Heart left ventricle (tissue), 16 donors: ENCODE data around the gene CSF3R. TPM values are rescaled to one million over a fixed set of nuclear protein-coding genes. Genes with fewer than 3 reads are reported as not detected.

Experiments used
- ATAC-seq, 4 donors: fragments of 200-7000 bp; cut with Tn5 transposase; one replicate each; pipeline ENCODE4 v1.9.1; 2020 to 2022; ENCODE audit warnings: moderate library complexity in 4 of 4, mild to moderate bottlenecking in 3 of 4, moderate number of reproducible peaks in 1 of 4
- DNase-seq, 5 donors: peaks; one replicate each; pipeline ENCODE4 v3.0.0-alpha.2; 2020
- H3K27ac ChIP-seq, 12 donors: fragments of 200-600 bp; sonication (generic) in 4 of 12; one replicate each; pipeline versions ENCODE4 v1.5.0 to v1.8.0; 2016 to 2022; ENCODE audit warnings: mild to moderate bottlenecking in 2 of 12
- H3K27me3 ChIP-seq, 9 donors: fragments of 200-600 bp; sonication (generic) in 2 of 9; one replicate each; pipeline versions ENCODE4 v1.5.1 to v1.8.0; 2016 to 2022; ENCODE audit warnings: mild to moderate bottlenecking in 3 of 9
- H3K36me3 ChIP-seq, 9 donors: fragments of 200-600 bp; sonication (generic) in 2 of 9; one replicate each; pipeline versions ENCODE4 v1.5.0 to v1.8.0; 2018 to 2022; ENCODE audit warnings: mild to moderate bottlenecking in 2 of 9
- H3K4me1 ChIP-seq, 12 donors: fragments of 200-600 bp; sonication (generic) in 4 of 12; one replicate each; pipeline versions ENCODE4 v1.5.0 to v1.8.0; 2016 to 2022; ENCODE audit warnings: mild to moderate bottlenecking in 3 of 12
- H3K4me3 ChIP-seq, 12 donors: fragments of 200-600 bp; sonication (generic) in 4 of 12; one replicate each; pipeline versions ENCODE4 v1.5.0 to v1.8.0; 2017 to 2022; ENCODE audit warnings: mild to moderate bottlenecking in 9 of 12, moderate library complexity in 4 of 12
- H3K9me3 ChIP-seq, 12 donors: fragments of 200-600 bp; sonication (generic) in 4 of 12; one replicate each; pipeline versions ENCODE4 v1.5.0 to v1.8.0; 2016 to 2022; ENCODE audit warnings: mild to moderate bottlenecking in 1 of 12
- CTCF ChIP-seq, 12 donors: fragments of 200-600 bp; sonication (generic) in 4 of 12; IDR thresholded peaks; one replicate each; pipeline versions ENCODE4 v1.5.0 to v1.8.0; 2018 to 2022; ENCODE audit warnings: antibody characterized with exemption in 12 of 12, mild to moderate bottlenecking in 5 of 12
- POLR2A ChIP-seq, 2 donors: fragments of 450-650 bp; IDR thresholded peaks; one replicate each; pipeline ENCODE4 v1.6.1; 2017; ENCODE audit warnings: antibody characterized with exemption in 2 of 2, mild to moderate bottlenecking in 2 of 2, moderate library complexity in 2 of 2
- WGBS, 4 donors: extraction: QIAGEN DNeasy Blood & Tissue Kit in 2 of 4; methylation state at CpG; one replicate each; pipeline versions ENCODE4 v1.1.5 to v1.1.7; 2013 to 2018; 5-methylcytosine and 5-hydroxymethylcytosine counted together
- intact Hi-C, 10 donors: fragments of 100-400 bp; cut with DNase I; formaldehyde crosslinking; loops; one replicate each; pipeline versions ENCODE4 v1.11.1 to v1.14.2; 2022
- polyA plus RNA-seq, 2 donors: library from polyadenylated mRNA; stranded (reverse); fragments of 200-250 nt; gene quantifications; one replicate each; pipeline ENCODE4 v1.2.3, GENCODE V29; 2013
- total RNA-seq, 9 donors: library from RNA; depleted of rRNA in 2 of 9; stranded (reverse); fragments of >200 nt in 2 of 9; fragmentation: NEBNext Ultra II Directional in 3 of 9; extraction: Animal tissue kit (Norgen Biotek cat#: 25700) in 3 of 9; gene quantifications; one replicate each; pipeline versions ENCODE4 v1.1.0 to v1.2.4, GENCODE V29; 2016 to 2023
- donor health status: ischemic (EF 13 %, LVEDD 7.1; RV severe dilation, severe dysfunction).
- donor health status: healthy with polysubstance abuse.
- donor health status: DM: no; HTN: yes; CAD: no.
- donor health status: DM: no; HTN: no; CAD: no.
- donor health status: ischemic (EF 25% LVEDD 6.9; RV normal size, moderate dysfunction).
- donor health status: ischemic (EF 25% LVEDD 5.7; RV mildly dilated, moderate dysfunction).
- donor health status: healthy.
- donor health status: DM: yes; HTN: yes; CAD: no.
- donor health status: ischemic (EF 35%, LVEDD 5.7; RV mildly dilated, moderate dysfunction).
- donor health status: nonischemic (EF 11% LVEDD 7.7; RV severe dilation, severe dysfunction).
- donor health status: DM: yes; HTN: yes; CAD: no.
- donor health status: PGD.
- donor health status: ischemic (EF 29% LVEDD 5.4; RV normal size, mild dysfunction).
- donor health status: nonischemic (EF 23%, LVEDD 6.1; RV moderate dilation, normal function).

Gene CSF3R
- total and polyA plus RNA-seq, 11 donors, result 1.5 to 22.7 (median 4.1) TPM

GRCh38 chr1:36515315-36516138 lies 32.8 kb upstream of the CSF3R start:
- TF ChIP-seq POLR2A (IDR thresholded peaks at IDR 0.05), result no peak
- no peak for TF ChIP-seq CTCF (IDR thresholded peaks at IDR 0.05)
- Histone ChIP-seq H3K36me3 (no peaks in the 10 kb centered on the region), H3K4me1 (no peaks in the 10 kb centered on the region), H3K9me3 (no peaks in the 10 kb centered on the region), H3K4me3 (no peak overlapping the region), H3K27me3 (peaks cover 0 to 16% (median 0%) of the 10 kb centered on the region in 9 donors), H3K27ac (no peak overlapping the region)
- WGBS, 4 donors, result 77 to 92% (median 81%) methylated on average over 6 to 10 of the region's 10 CpGs
- intact Hi-C loops, result loop anchor here in 3 of 10 donors (5.0 to 10.0 kb wide), 3 partner anchors 522 to 919 kb away; no protein-coding TSS in a partner anchor
- DNase-seq (no peak), ATAC-seq (peak in 1 of 4 donors; percentile 23)

- H3K36me3 ChIP-seq, result no peaks in the 10 kb centered on the region
- H3K27ac ChIP-seq, result no peak overlapping the region
- no peaks in the 10 kb centered on the region for H3K9me3 ChIP-seq
- no peak overlapping the region for H3K4me3 ChIP-seq
- no peaks in the 10 kb centered on the region for H3K4me1 ChIP-seq
- 82 to 89% (median 86%) methylated on average over 9 to 18 of the region's 18 CpGs for WGBS, 4 donors
- TF ChIP-seq CTCF (IDR thresholded peaks at IDR 0.05) (no peak), POLR2A (IDR thresholded peaks at IDR 0.05) (no peak)
- intact Hi-C loops, result loop anchor here in 1 of 10 donors (10.0 kb wide), 1 partner anchor 920 kb away; no protein-coding TSS in a partner anchor
- ATAC-seq, result no peak
- no peak for DNase-seq
- peaks cover 0 to 24% (median 0%) of the 10 kb centered on the region in 9 donors for H3K27me3 ChIP-seq
These were observed 31.8 kb upstream of the CSF3R start for GRCh38 chr1:36514501-36514900.

GRCh38 chr1:36513676-36514473 lies 31.2 kb upstream of the CSF3R start:
- ATAC-seq, result no peak
- Histone ChIP-seq H3K27ac (no peak overlapping the region), H3K4me3 (no peak overlapping the region), H3K4me1 (no peaks in the 10 kb centered on the region), H3K9me3 (no peaks in the 10 kb centered on the region), H3K27me3 (peaks cover 0 to 24% (median 0%) of the 10 kb centered on the region in 9 donors), H3K36me3 (no peaks in the 10 kb centered on the region)
- DNase-seq, result no peak
- intact Hi-C loops, result loop anchor here in 1 of 10 donors (10.0 kb wide), 1 partner anchor 921 kb away; no protein-coding TSS in a partner anchor
- WGBS, 4 donors, result 53 to 54% (median 54%) methylated on average over 11 to 12 of the region's 12 CpGs
- no peak for TF ChIP-seq CTCF (IDR thresholded peaks at IDR 0.05)
- TF ChIP-seq POLR2A (IDR thresholded peaks at IDR 0.05), result no peak

GRCh38 chr1:36512842-36513241 lies 30.1 kb upstream of the CSF3R start:
- H3K27me3 ChIP-seq, result peaks cover 0 to 24% (median 0%) of the 10 kb centered on the region in 9 donors

More at GRCh38 chr1:36512842-36513241, 30.1 kb upstream of the CSF3R start:
- intact Hi-C loops, result loop anchor here in 1 of 10 donors (10.0 kb wide), 1 partner anchor 922 kb away; no protein-coding TSS in a partner anchor
- no peaks in the 10 kb centered on the region for H3K9me3 ChIP-seq
- no peak overlapping the region for H3K27ac ChIP-seq
- TF ChIP-seq POLR2A (IDR thresholded peaks at IDR 0.05) (no peak), CTCF (IDR thresholded peaks at IDR 0.05) (no peak)
- WGBS, 4 donors, result 49 to 75% (median 63%) methylated on average over 1 of the region's 1 CpG
- no peak for DNase-seq
- no peak overlapping the region for H3K4me3 ChIP-seq
- H3K36me3 ChIP-seq, result no peaks in the 10 kb centered on the region
- ATAC-seq, result no peak
- H3K4me1 ChIP-seq, result no peaks in the 10 kb centered on the region
